ENCODE results near the gene MBD3L2B. TPM values are rescaled to one million over a fixed set of nuclear protein-coding genes. Genes with fewer than 3 reads are reported as not detected.
"Not testable (repeated sequence)": the region's sequence is repeated elsewhere in the genome, so short reads cannot be mapped to it uniquely, and the experiment has no call there.

MBD3L2B gene
- total and polyA plus RNA-seq, 7 donors: not detected

- H3K4me1 ChIP-seq: no peaks in the 10 kb centered on the region
- DNase-seq (no peak), ATAC-seq (no peak)
- no peaks in the 10 kb centered on the region for H3K36me3 ChIP-seq (ENCODE audit: insufficient read depth in 1 of 2, low read depth in 1 of 2)
- no peak overlapping the region for H3K27ac ChIP-seq
- no peak for TF ChIP-seq CTCF (IDR thresholded peaks at IDR 0.05)
- no peak overlapping the region for H3K4me3 ChIP-seq
- WGBS, 3 donors: 86 to 90% (median 86%) methylated on average over 9 of the region's 9 CpGs
- H3K9me3 ChIP-seq: no peaks in the 10 kb centered on the region
- intact Hi-C loops (cut with DNase I): loop anchor here in 1 of 2 donors (10.0 kb wide), 1 partner anchor 1771 kb away; the partner anchor contains the start of genes MBD3L1 and ZNF558
- peaks cover 0 to 1% (median 0%) of the 10 kb centered on the region in 3 donors for H3K27me3 ChIP-seq (ENCODE audit: insufficient read depth in 3 of 3, low read length in 2 of 3)
Measured at GRCh38 chr19:7063764-7064418, 42.7 kb upstream of the MBD3L2B start.

DNA sequence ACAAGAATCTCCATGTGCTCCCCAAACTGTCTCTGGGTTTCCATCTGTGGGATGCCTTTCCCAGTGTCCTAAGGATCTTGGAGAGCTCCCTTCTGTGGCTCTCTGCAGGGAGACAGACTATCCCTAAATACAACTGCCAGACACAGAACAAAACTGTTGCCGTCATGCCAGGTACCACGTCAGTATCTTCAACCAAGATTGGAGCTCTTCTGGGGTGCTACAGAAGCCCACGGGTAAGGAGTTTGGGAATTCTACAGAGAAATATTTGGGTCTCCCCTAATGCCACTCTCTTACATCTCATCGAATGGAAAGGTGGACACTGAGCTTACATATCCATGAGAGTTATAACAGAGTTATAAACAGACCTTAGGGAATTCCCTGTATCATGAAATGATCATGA is 42.1 kb upstream of the MBD3L2B start:
- no peaks in the 10 kb centered on the region for H3K9me3 ChIP-seq
- no peak overlapping the region for H3K27ac ChIP-seq
- ATAC-seq: no peak
- no peak for TF ChIP-seq CTCF (IDR thresholded peaks at IDR 0.05)
- no peaks in the 10 kb centered on the region for H3K4me1 ChIP-seq
- H3K4me3 ChIP-seq: no peak overlapping the region
- intact Hi-C loops (cut with DNase I): loop anchor here in 1 of 2 donors (10.0 kb wide), 1 partner anchor 1771 kb away; the partner anchor contains the start of genes MBD3L1 and ZNF558
- 64 to 72% (median 67%) methylated on average over 4 of the region's 4 CpGs for WGBS, 3 donors
- H3K27me3 ChIP-seq (ENCODE audit: insufficient read depth in 3 of 3, low read length in 2 of 3): peaks cover 0 to 1% (median 0%) of the 10 kb centered on the region in 3 donors
- H3K36me3 ChIP-seq (ENCODE audit: insufficient read depth in 1 of 2, low read depth in 1 of 2): no peaks in the 10 kb centered on the region
- no peak for DNase-seq

DNA sequence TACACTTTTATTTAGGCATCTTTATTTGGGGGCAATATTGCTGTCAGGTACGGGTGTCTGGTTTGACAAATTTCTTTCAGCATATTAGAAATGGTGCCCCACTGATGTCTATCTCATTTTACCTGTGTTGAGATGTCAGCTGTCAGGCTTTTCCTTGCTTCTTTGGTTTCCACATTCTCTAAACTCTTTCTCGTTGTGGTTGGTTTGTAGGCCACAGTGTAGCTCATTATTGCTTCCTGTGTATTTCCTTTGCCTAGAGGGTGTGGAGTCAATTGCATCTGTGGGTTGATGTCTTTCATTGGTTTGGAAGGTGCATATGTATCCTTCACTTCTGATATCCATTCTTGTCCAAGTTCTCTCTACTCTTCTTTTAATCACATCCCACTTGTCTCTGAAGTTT is 38.7 kb upstream of the MBD3L2B start:
- DNase-seq; H3K9me3 ChIP-seq; ATAC-seq; H3K27me3 ChIP-seq (ENCODE audit: insufficient read depth in 3 of 3, low read length in 2 of 3); H3K4me3 ChIP-seq; H3K27ac ChIP-seq; H3K4me1 ChIP-seq; H3K36me3 ChIP-seq (ENCODE audit: insufficient read depth in 1 of 2, low read depth in 1 of 2): not testable (repeated sequence)
- WGBS, 3 donors: 53 to 60% (median 54%) methylated on average over 1 of the region's 2 CpGs
- intact Hi-C loops (cut with DNase I): loop anchor here in 1 of 2 donors (10.0 kb wide), 1 partner anchor 1775 kb away; the partner anchor contains the start of genes MBD3L1 and ZNF558

- no CpG with 5 or more reads among the region's 8 CpGs for WGBS, 3 donors
- ATAC-seq; intact Hi-C loops (cut with DNase I): not testable (repeated sequence)
Measured at GRCh38 chr19:7058576-7058975, 37.3 kb upstream of the MBD3L2B start, which contains the start of gene MBD3L3. Gene MBD3L3 (minus strand): TSS chr19:7058676. CDS start chr19:7058605, 71 bp downstream.

GRCh38 chr19:7056371-7056770 is 35.1 kb upstream of the MBD3L2B start:
- H3K4me1 ChIP-seq; ATAC-seq; H3K27me3 ChIP-seq (ENCODE audit: insufficient read depth in 3 of 3, low read length in 2 of 3); intact Hi-C loops (cut with DNase I); H3K4me3 ChIP-seq; H3K27ac ChIP-seq; DNase-seq; H3K36me3 ChIP-seq (ENCODE audit: insufficient read depth in 1 of 2, low read depth in 1 of 2); H3K9me3 ChIP-seq: not testable (repeated sequence)
- 66 to 81% (median 80%) methylated on average over 7 to 8 of the region's 16 CpGs for WGBS, 3 donors

More at GRCh38 chr19:7058576-7058975, 37.3 kb upstream of the MBD3L2B start, which contains the start of gene MBD3L3:
- H3K9me3 ChIP-seq; DNase-seq; H3K4me1 ChIP-seq; H3K27me3 ChIP-seq (ENCODE audit: insufficient read depth in 3 of 3, low read length in 2 of 3); H3K27ac ChIP-seq; H3K36me3 ChIP-seq (ENCODE audit: insufficient read depth in 1 of 2, low read depth in 1 of 2); H3K4me3 ChIP-seq: not testable (repeated sequence)

- 91 to 93% (median 92%) methylated on average over 12 of the region's 14 CpGs for WGBS, 3 donors
- H3K27ac ChIP-seq; H3K27me3 ChIP-seq (ENCODE audit: insufficient read depth in 3 of 3, low read length in 2 of 3); H3K9me3 ChIP-seq; H3K4me3 ChIP-seq; H3K36me3 ChIP-seq (ENCODE audit: insufficient read depth in 1 of 2, low read depth in 1 of 2); H3K4me1 ChIP-seq; DNase-seq; ATAC-seq; intact Hi-C loops (cut with DNase I): not testable (repeated sequence)
Measured at GRCh38 chr19:7055679-7056078, 34.4 kb upstream of the MBD3L2B start.

DNA sequence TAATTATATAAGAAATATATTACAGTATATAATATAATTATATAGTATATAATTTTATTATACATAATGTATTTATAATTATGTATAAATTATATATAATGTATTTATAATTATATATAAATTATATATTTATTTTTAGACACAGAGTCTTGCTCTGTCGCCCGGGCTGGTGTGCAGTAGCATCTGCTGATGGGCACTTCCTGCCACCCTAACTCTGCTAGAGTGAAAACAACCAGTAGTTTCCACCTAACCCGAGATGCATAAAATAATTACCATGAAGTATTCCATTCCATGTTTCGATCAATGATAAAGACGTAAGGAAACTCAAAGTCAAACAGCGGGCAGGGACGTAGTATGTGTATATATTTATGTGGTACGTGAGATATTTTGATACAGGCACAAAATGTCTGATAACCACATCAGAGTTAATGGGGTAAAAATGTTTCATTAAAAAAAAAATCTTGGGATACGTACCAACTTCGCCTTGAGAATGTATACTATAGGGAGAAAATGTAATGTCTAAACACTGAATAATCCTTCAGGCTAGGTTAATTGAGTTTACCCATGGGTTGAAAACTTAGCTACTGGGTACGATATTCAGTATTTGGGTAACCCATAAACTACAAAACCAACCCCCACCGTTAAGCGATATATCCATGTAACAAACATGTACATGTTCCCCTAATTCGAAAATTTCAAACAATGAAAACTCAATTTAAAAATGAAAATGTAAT is 33.6 kb upstream of the MBD3L2B start:
- H3K36me3 ChIP-seq (ENCODE audit: insufficient read depth in 1 of 2, low read depth in 1 of 2); H3K27me3 ChIP-seq (ENCODE audit: insufficient read depth in 3 of 3, low read length in 2 of 3); ATAC-seq; DNase-seq; H3K9me3 ChIP-seq; H3K27ac ChIP-seq; H3K4me3 ChIP-seq; intact Hi-C loops (cut with DNase I); H3K4me1 ChIP-seq: not testable (repeated sequence)
- WGBS, 3 donors: 91 to 93% (median 91%) methylated on average over 8 to 12 of the region's 14 CpGs

DNA sequence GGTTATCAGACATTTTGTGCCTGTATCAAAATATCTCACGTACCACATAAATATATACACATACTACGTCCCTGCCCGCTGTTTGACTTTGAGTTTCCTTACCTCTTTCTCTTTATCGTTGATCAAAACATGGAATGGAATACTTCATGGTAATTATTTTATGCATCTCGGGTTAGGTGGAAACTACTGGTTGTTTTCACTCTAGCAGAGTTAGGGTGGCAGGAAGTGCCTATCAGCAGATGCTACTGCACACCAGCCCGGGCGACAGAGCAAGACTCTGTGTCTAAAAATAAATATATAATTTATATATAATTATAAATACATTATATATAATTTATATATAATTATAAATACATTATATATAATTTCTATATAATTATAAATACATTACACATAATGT is 31.7 kb upstream of the MBD3L2B start:
- DNase-seq; intact Hi-C loops (cut with DNase I); H3K4me1 ChIP-seq; H3K27me3 ChIP-seq (ENCODE audit: insufficient read depth in 3 of 3, low read length in 2 of 3); H3K36me3 ChIP-seq (ENCODE audit: insufficient read depth in 1 of 2, low read depth in 1 of 2); H3K27ac ChIP-seq; ATAC-seq; H3K9me3 ChIP-seq; H3K4me3 ChIP-seq: not testable (repeated sequence)
- 82 to 88% (median 86%) methylated on average over 7 of the region's 7 CpGs for WGBS, 3 donors

GRCh38 chr19:7051421-7051820 is 30.2 kb upstream of the MBD3L2B start:
- H3K27me3 ChIP-seq (ENCODE audit: insufficient read depth in 3 of 3, low read length in 2 of 3); DNase-seq; ATAC-seq; H3K4me3 ChIP-seq; H3K36me3 ChIP-seq (ENCODE audit: insufficient read depth in 1 of 2, low read depth in 1 of 2); H3K27ac ChIP-seq; H3K4me1 ChIP-seq; H3K9me3 ChIP-seq; intact Hi-C loops (cut with DNase I): not testable (repeated sequence)
- 75 to 89% (median 83%) methylated on average over 2 of the region's 5 CpGs for WGBS, 3 donors
